ENCODE data around the gene TGFBR1. TPM values are rescaled to one million over a fixed set of nuclear protein-coding genes. Genes with fewer than 3 reads are reported as not detected.

TGFBR1 gene
- total and polyA plus RNA-seq, 5 experiments from 2014 or later, result 19.2 to 45.3 (median 23.6) TPM

GRCh38 chr9:99177576-99178366, 72.9 kb downstream of the TGFBR1 start:
- no peak for ATAC-seq
- Mint-ChIP-seq H3K4me3 (no peak overlapping the region), H3K27ac (peak overlapping the region in 1 of 10 donors; percentile 28)

GRCh38 chr9:99178912-99179872, 74.3 kb downstream of the TGFBR1 start:
- Mint-ChIP-seq H3K9me3 (no peaks in the 10 kb centered on the region), H3K4me1 (peaks cover 4 to 42% (median 14%) of the 10 kb centered on the region in 4 donors), H3K27ac (peak overlapping the region in 1 of 10 donors; percentile 68), H3K27me3 (no peaks in the 10 kb centered on the region), H3K4me3 (no peak overlapping the region), H3K36me3 (no peaks in the 10 kb centered on the region)
- ATAC-seq, result no peak
- no peak for DNase-seq
- POLR2A ChIA-PET, result no interaction called here

More at GRCh38 chr9:99177576-99178366, 72.9 kb downstream of the TGFBR1 start:
- POLR2A ChIA-PET, result no interaction called here
- H3K4me1 Mint-ChIP-seq, result peaks cover 4 to 33% (median 9%) of the 10 kb centered on the region in 4 donors
- H3K9me3 Mint-ChIP-seq, result no peaks in the 10 kb centered on the region
- H3K36me3 Mint-ChIP-seq, result no peaks in the 10 kb centered on the region
- no peak for DNase-seq
- H3K27me3 Mint-ChIP-seq, result no peaks in the 10 kb centered on the region

GRCh38 chr9:99180199-99180598, 75.3 kb downstream of the TGFBR1 start:
- H3K27me3 Mint-ChIP-seq, result no peaks in the 10 kb centered on the region
- POLR2A ChIA-PET, result no interaction called here
- H3K4me1 Mint-ChIP-seq, result peaks cover 7 to 52% (median 22%) of the 10 kb centered on the region in 4 donors
- H3K36me3 Mint-ChIP-seq, result no peaks in the 10 kb centered on the region
- ATAC-seq, result no peak
- DNase-seq, result no peak
- H3K4me3 Mint-ChIP-seq, result no peak overlapping the region
- no peaks in the 10 kb centered on the region for H3K9me3 Mint-ChIP-seq
- H3K27ac Mint-ChIP-seq, result peak overlapping the region in 1 of 10 donors; percentile 3

GRCh38 chr9:99180662-99181061, 75.7 kb downstream of the TGFBR1 start:
- no peaks in the 10 kb centered on the region for H3K27me3 Mint-ChIP-seq
- peaks cover 8 to 55% (median 22%) of the 10 kb centered on the region in 4 donors for H3K4me1 Mint-ChIP-seq
- no peaks in the 10 kb centered on the region for H3K36me3 Mint-ChIP-seq
- H3K9me3 Mint-ChIP-seq, result no peaks in the 10 kb centered on the region
- no peak for ATAC-seq
- no peak for DNase-seq
- peak overlapping the region in 2 of 10 donors; percentile 3 to 32 for H3K27ac Mint-ChIP-seq
- POLR2A ChIA-PET, result no interaction called here
- no peak overlapping the region for H3K4me3 Mint-ChIP-seq

- DNase-seq (no peak), ATAC-seq (no peak)
- H3K36me3 Mint-ChIP-seq, result no peaks in the 10 kb centered on the region
- H3K27me3 Mint-ChIP-seq, result no peaks in the 10 kb centered on the region
- H3K4me3 Mint-ChIP-seq, result no peak overlapping the region
- H3K9me3 Mint-ChIP-seq, result no peaks in the 10 kb centered on the region
- H3K4me1 Mint-ChIP-seq, result peaks cover 8 to 55% (median 22%) of the 10 kb centered on the region in 4 donors
- POLR2A ChIA-PET, result interaction anchor here (0.6 kb wide), 1 partner anchor 163 kb away, joined by 3 read pairs; no protein-coding TSS in a partner anchor
- H3K27ac Mint-ChIP-seq, result peak overlapping the region in 6 of 10 donors; percentile 28 to 54 (median 44)
Measured at GRCh38 chr9:99181206-99181605, 76.3 kb downstream of the TGFBR1 start.

- Mint-ChIP-seq H3K4me1 (peaks cover 8 to 51% (median 22%) of the 10 kb centered on the region in 4 donors), H3K4me3 (peak overlapping the region in 1 of 10 donors; percentile 46), H3K27ac (peak overlapping the region in 5 of 10 donors; percentile 28 to 54 (median 51)), H3K36me3 (no peaks in the 10 kb centered on the region), H3K27me3 (no peaks in the 10 kb centered on the region), H3K9me3 (no peaks in the 10 kb centered on the region)
- DNase-seq (peak in 2 of 10 donors; percentile 26 to 34), ATAC-seq (peak; percentile 21 to 55)
- POLR2A ChIA-PET, result interaction anchor here (0.6 kb wide), 1 partner anchor 164 kb away, joined by 3 read pairs; no protein-coding TSS in a partner anchor
Measured at GRCh38 chr9:99181621-99182020, 76.7 kb downstream of the TGFBR1 start.

GRCh38 chr9:99182356-99182755, 77.4 kb downstream of the TGFBR1 start:
- no peak for ATAC-seq
- Mint-ChIP-seq H3K27ac (peak overlapping the region in 1 of 10 donors; percentile 8), H3K36me3 (no peaks in the 10 kb centered on the region), H3K27me3 (no peaks in the 10 kb centered on the region), H3K4me1 (peaks cover 10 to 55% (median 27%) of the 10 kb centered on the region in 4 donors), H3K4me3 (no peak overlapping the region), H3K9me3 (no peaks in the 10 kb centered on the region)
- POLR2A ChIA-PET, result no interaction called here
- DNase-seq, result no peak

GRCh38 chr9:99183616-99184015, 78.7 kb downstream of the TGFBR1 start:
- H3K4me3 Mint-ChIP-seq, result no peak overlapping the region
- H3K36me3 Mint-ChIP-seq, result no peaks in the 10 kb centered on the region
- POLR2A ChIA-PET, result no interaction called here
- peaks cover 10 to 65% (median 27%) of the 10 kb centered on the region in 4 donors for H3K4me1 Mint-ChIP-seq
- H3K27ac Mint-ChIP-seq, result peak overlapping the region in 3 of 10 donors; percentile 56 to 77 (median 58)
- no peak for ATAC-seq
- no peak for DNase-seq
- no peaks in the 10 kb centered on the region for H3K9me3 Mint-ChIP-seq
- no peaks in the 10 kb centered on the region for H3K27me3 Mint-ChIP-seq

- Mint-ChIP-seq H3K27ac (peak overlapping the region in 6 of 10 donors; percentile 6 to 89 (median 82)), H3K27me3 (peaks cover 0 to under 1% (median 0%) of the 10 kb centered on the region in 5 donors), H3K4me1 (peaks cover 10 to 66% (median 27%) of the 10 kb centered on the region in 4 donors), H3K4me3 (peak overlapping the region in 2 of 10 donors; percentile 37 to 65), H3K36me3 (no peaks in the 10 kb centered on the region), H3K9me3 (no peaks in the 10 kb centered on the region)
- no peak for DNase-seq
- POLR2A ChIA-PET, result no interaction called here
- ATAC-seq, result no peak
Measured at GRCh38 chr9:99184110-99184474, 79.2 kb downstream of the TGFBR1 start.

- H3K27ac Mint-ChIP-seq, result peak overlapping the region; percentile 6 to 89 (median 73)
- H3K36me3 Mint-ChIP-seq, result no peaks in the 10 kb centered on the region
- peaks cover 0 to 7% (median 0%) of the 10 kb centered on the region in 5 donors for H3K27me3 Mint-ChIP-seq
- no peaks in the 10 kb centered on the region for H3K9me3 Mint-ChIP-seq
- peak overlapping the region; percentile 8 to 65 (median 46) for H3K4me3 Mint-ChIP-seq
- H3K4me1 Mint-ChIP-seq, result peaks cover 10 to 66% (median 27%) of the 10 kb centered on the region in 4 donors
- POLR2A ChIA-PET, result interaction anchor here (1.0 kb wide), 1 partner anchor 66 kb away, joined by 5 read pairs; no protein-coding TSS in a partner anchor
- ATAC-seq (peak; percentile 90 to 93), DNase-seq (peak; percentile 54 to 90 (median 76))
Measured at GRCh38 chr9:99184475-99185347, 79.8 kb downstream of the TGFBR1 start.

GRCh38 chr9:99185348-99185632, 80.4 kb downstream of the TGFBR1 start:
- Mint-ChIP-seq H3K4me3 (peak overlapping the region in 1 of 10 donors; percentile 11), H3K4me1 (peaks cover 10 to 62% (median 27%) of the 10 kb centered on the region in 4 donors), H3K9me3 (no peaks in the 10 kb centered on the region), H3K27me3 (peaks cover 0 to 7% (median 0%) of the 10 kb centered on the region in 5 donors), H3K27ac (peak overlapping the region in 3 of 10 donors; percentile 19 to 89 (median 22)), H3K36me3 (no peaks in the 10 kb centered on the region)
- no peak for ATAC-seq
- DNase-seq, result no peak
- POLR2A ChIA-PET, result interaction anchor here (1.0 kb wide), 1 partner anchor 66 kb away, joined by 5 read pairs; no protein-coding TSS in a partner anchor

- Mint-ChIP-seq H3K4me1 (peaks cover 10 to 57% (median 26%) of the 10 kb centered on the region in 4 donors), H3K9me3 (no peaks in the 10 kb centered on the region), H3K4me3 (no peak overlapping the region), H3K27me3 (peaks cover 0 to 11% (median 3%) of the 10 kb centered on the region in 5 donors), H3K27ac (peak overlapping the region in 2 of 10 donors; percentile 19 to 22), H3K36me3 (no peaks in the 10 kb centered on the region)
- ATAC-seq (no peak), DNase-seq (no peak)
- POLR2A ChIA-PET, result no interaction called here
Measured at GRCh38 chr9:99185934-99186333, 81.0 kb downstream of the TGFBR1 start.
